K562 (cell line): ENCODE data around the gene HPD. TPM values are rescaled to one million over a fixed set of nuclear protein-coding genes. Genes with fewer than 3 reads are reported as not detected.

Source experiments
- CBX1 ChIP-seq: sonication (generic); IDR thresholded peaks from 2 replicates; pipeline ENCODE4 v1.6.1; 2016; ENCODE audit warnings: antibody characterized with exemption, low read depth, mild to moderate bottlenecking
- CBX2 ChIP-seq: fragments of 200-600 bp; sonication (generic); IDR thresholded peaks from one replicate; pipeline ENCODE4 v1.6.1; 2012; ENCODE audit warnings: mild to moderate bottlenecking, low read length, inconsistent platforms; ENCODE audit not compliant: insufficient read depth, poor library complexity, severe bottlenecking
- CREM ChIP-seq: IDR thresholded peaks from 2 replicates; pipeline ENCODE4 v1.6.1; 2014; ENCODE audit warnings: antibody characterized with exemption, low read depth
- E2F8 ChIP-seq: fragments of 450-650 bp; IDR thresholded peaks from 2 replicates; pipeline ENCODE4 v1.7.1; 2018; ENCODE audit warnings: mild to moderate bottlenecking, low read depth; ENCODE audit not compliant: partially characterized antibody
- FOXA3 ChIP-seq, 2 experiments: fragments of 450-650 bp in 1 of 2; sonication (generic) in 1 of 2; formaldehyde crosslinking; IDR thresholded peaks in 1 of 2; conservative IDR thresholded peaks in 1 of 2; 2 replicates each; pipeline versions ENCODE4 v1.4.0 to v1.8.0; 2020 to 2022; ENCODE audit warnings: mild to moderate bottlenecking in 2 of 2, missing genetic modification reagents in 1 of 2
- GABPB2 ChIP-seq: fragments of 250-450 bp; sonication (Bioruptor Pico); conservative IDR thresholded peaks from 2 replicates; pipeline ENCODE4 v1.5.1; 2021; ENCODE audit warnings: mild to moderate bottlenecking
- HNRNPK ChIP-seq: fragments of 200-400 bp; formaldehyde crosslinking; IDR thresholded peaks from one replicate; pipeline ENCODE4 v1.6.1; 2018; ENCODE audit warnings: mild to moderate bottlenecking, low read depth, low read length; ENCODE audit not compliant: poor library complexity, severe bottlenecking
- IFI16 ChIP-seq: fragments of 250-450 bp; sonication (Bioruptor Pico); IDR thresholded peaks from 2 replicates; pipeline ENCODE4 v2.1.2; 2022; ENCODE audit warnings: mild to moderate bottlenecking, inconsistent platforms
- KLF1 ChIP-seq: fragments of 450-650 bp; IDR thresholded peaks from 2 replicates; pipeline ENCODE4 v1.6.1; 2016; ENCODE audit warnings: missing genetic modification characterization, missing compliant biosample characterization
- KLF6 ChIP-seq: fragments of 250-450 bp; sonication (Bioruptor Pico); IDR thresholded peaks from 2 replicates; pipeline ENCODE4 v1.4.0; 2020; ENCODE audit warnings: mild to moderate bottlenecking, moderate library complexity, borderline replicate concordance
- NCOA2 ChIP-seq, 2 experiments: fragments of 450-650 bp; IDR thresholded peaks; 2 replicates each; pipeline ENCODE4 v1.6.1; 2018; ENCODE audit warnings: mild to moderate bottlenecking in 2 of 2, moderate library complexity in 1 of 2; ENCODE audit not compliant: partially characterized antibody in 2 of 2
- POLR2G ChIP-seq: fragments of 200-400 bp; formaldehyde crosslinking; IDR thresholded peaks from 2 replicates; pipeline ENCODE4 v1.6.1; 2017; ENCODE audit warnings: low read depth, mild to moderate bottlenecking, antibody characterized with exemption, low read length, moderate library complexity
- PURB ChIP-seq: sonication (generic); formaldehyde crosslinking; IDR thresholded peaks from 2 replicates; pipeline ENCODE4 v1.9.0; 2021; ENCODE audit warnings: low read depth, mild to moderate bottlenecking, missing genetic modification reagents
- RB1 ChIP-seq: fragments of 450-650 bp; IDR thresholded peaks from 2 replicates; pipeline ENCODE4 v1.6.1; 2017; ENCODE audit warnings: low read depth, mild to moderate bottlenecking
- SFPQ ChIP-seq: fragments of 200-400 bp; formaldehyde crosslinking; IDR thresholded peaks from 2 replicates; pipeline ENCODE4 v1.6.1; 2017; ENCODE audit warnings: mild to moderate bottlenecking, low read depth, low read length, moderate library complexity
- SMAD2 ChIP-seq: fragments of 150-350 bp; IDR thresholded peaks from 2 replicates; pipeline ENCODE4 v1.6.1; 2014; ENCODE audit warnings: low read depth, mild to moderate bottlenecking, low read length
- U2AF1 ChIP-seq: fragments of 200-400 bp; formaldehyde crosslinking; optimal IDR thresholded peaks from 2 replicates; pipeline ENCODE3; 2017; ENCODE audit warnings: mild to moderate bottlenecking, low read depth, low read length, moderate library complexity
- U2AF2 ChIP-seq: fragments of 200-400 bp; formaldehyde crosslinking; optimal IDR thresholded peaks from 2 replicates; pipeline ENCODE3; 2017; ENCODE audit warnings: low read depth, mild to moderate bottlenecking, low read length
- ZEB2 ChIP-seq: fragments of 450-650 bp; IDR thresholded peaks from 2 replicates; pipeline ENCODE4 v1.6.1; 2016
- ZNF263 ChIP-seq: sonication (generic); formaldehyde crosslinking; IDR thresholded peaks from 2 replicates; pipeline ENCODE4 v1.8.0; 2022; ENCODE audit warnings: mild to moderate bottlenecking, missing genetic modification reagents, borderline replicate concordance
- ZNF324 ChIP-seq: fragments of 250-450 bp; sonication (Bioruptor Pico); IDR thresholded peaks from 2 replicates; pipeline ENCODE4 v1.4.0; 2020; ENCODE audit warnings: mild to moderate bottlenecking
- ZNF507 ChIP-seq: conservative IDR thresholded peaks from 2 replicates; pipeline ENCODE4 v1.6.1; 2017; ENCODE audit warnings: missing genetic modification characterization, missing compliant biosample characterization
- ZNF589 ChIP-seq: fragments of 200-800 bp; sonication (Bioruptor generic); IDR thresholded peaks from 2 replicates; pipeline ENCODE4 v1.6.1; 2016; ENCODE audit warnings: low read depth, missing genetic modification characterization, missing compliant biosample characterization
- ZNF707 ChIP-seq: fragments of 250-450 bp; sonication (Bioruptor Pico); conservative IDR thresholded peaks from 2 replicates; pipeline ENCODE4 v1.8.0; 2022; ENCODE audit warnings: inconsistent platforms, mild to moderate bottlenecking, moderate library complexity
- polyA plus RNA-seq, 8 experiments: library from polyadenylated mRNA; depleted of rRNA in 4 of 8; stranded (reverse) in 5 of 8; unstranded in 3 of 8; fragments of >200 nt; fragmentation: Nextera tagmentation in 2 of 8; fragmentation: Illumina TruSeq in 1 of 8; extraction: Ambion mirVana in 2 of 8; extraction: Trizol in 1 of 8; gene quantifications; 2 replicates each; pipeline versions ENCODE4 v1.2.1 to v1.2.3, GENCODE V29; 2011 to 2014; ENCODE audit warnings: inconsistent platforms in 1 of 8, missing spikeins in 1 of 8
- total RNA-seq, 7 experiments: library from RNA; depleted of rRNA in 6 of 7; stranded (reverse); fragments of >200 nt in 6 of 7; fragmentation: Illumina TruSeq in 2 of 7; extraction: Trizol in 2 of 7; gene quantifications; 2 replicates each; pipeline versions ENCODE4 v1.2.1 to v1.2.3, GENCODE V29; 2011 to 2021; ENCODE audit warnings: low replicate concordance in 1 of 7

HPD gene
- total and polyA plus RNA-seq, 9 of the 15 experiments (the other 6 are each of a cell fraction or from before 2014, with no cell fraction given) = 0.06 to 0.29 (median 0.07) TPM; not detected in 4

GRCh38 chr12:121796855-121797751, 61.6 kb downstream of the HPD start (continued):
- TF ChIP-seq E2F8 (peak; percentile 67), KLF1 (tag) (no peak), CBX2 (no peak), PURB (CRISPR knock-in tag) (no peak), FOXA3 (CRISPR knock-in tag; conservative IDR thresholded peaks at IDR 0.05 in 1 of 2, IDR thresholded peaks at IDR 0.05 in 1 of 2) (no peak), U2AF2 (no peak), ZEB2 (no peak), CBX1 (no peak), IFI16 (no peak), RB1 (peak; percentile 88), GABPB2 (CRISPR knock-in tag) (no peak), HNRNPK (no peak), NCOA2 (IDR thresholded peaks at IDR 0.05; ENCODE audit: partially characterized antibody in 2 of 2) (no peak), SFPQ (no peak), ZNF589 (CRISPR knock-in tag) (no peak), KLF6 (peak; percentile 69; the same call in 1 of the 2 replicates), ZNF507 (tag) (no peak), CREM (peak; percentile 71), ZNF324 (no peak), SMAD2 (no peak), ZNF263 (CRISPR knock-in tag) (peak; percentile 71; the same call in 1 of the 2 replicates), ZNF707 (CRISPR knock-in tag) (no peak), U2AF1 (no peak), POLR2G (peak; percentile 85)
